Measurements from ENCODE around the gene KCNH2. TPM values are rescaled to one million over a fixed set of nuclear protein-coding genes. Genes with fewer than 3 reads are reported as not detected.

Gene KCNH2
- total RNA-seq, 1 experiment from 2014 or later = 9.1 TPM

DNA sequence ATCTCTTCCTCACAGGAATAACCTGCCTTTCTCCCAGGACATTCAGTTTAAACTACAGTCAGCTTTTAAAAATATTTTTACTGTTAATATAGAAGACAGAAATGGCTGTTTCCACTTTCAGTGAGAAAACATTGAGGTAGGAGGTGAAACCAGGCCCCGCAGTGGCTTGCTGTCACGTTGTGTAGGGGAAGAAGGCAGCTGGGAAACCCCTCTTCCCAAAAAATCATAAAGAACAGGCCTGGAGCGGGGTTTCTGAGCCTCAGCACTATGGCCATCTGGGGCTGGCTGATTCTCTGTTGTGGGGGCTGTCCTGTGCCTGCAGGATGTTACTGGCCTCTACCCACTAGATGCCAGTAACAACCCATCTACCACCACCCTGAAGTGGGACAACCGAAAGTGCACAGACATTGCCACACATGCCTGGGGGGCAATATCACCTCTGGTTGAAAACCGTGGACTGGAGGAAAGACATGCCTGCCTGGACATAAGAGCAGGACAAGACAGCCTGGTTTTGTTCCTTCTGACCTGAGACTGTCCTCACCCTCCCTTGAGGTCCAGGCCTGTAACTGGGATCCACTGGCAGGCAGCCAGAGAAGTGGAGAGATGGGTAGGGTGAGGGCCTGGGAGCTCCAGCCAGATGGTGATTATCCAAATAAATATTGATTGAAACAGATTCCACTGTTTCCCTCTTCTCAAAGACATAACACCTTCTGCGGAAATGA lies 43.9 kb downstream of the KCNH2 start:
- DNase-seq (ENCODE audit: low read depth) = no peak
- in situ Hi-C loops (cut with HindIII; ENCODE audit: low pct_unique_long_range_greater_than_20kb, low sequenced_read_pairs) = no loop called here

DNA sequence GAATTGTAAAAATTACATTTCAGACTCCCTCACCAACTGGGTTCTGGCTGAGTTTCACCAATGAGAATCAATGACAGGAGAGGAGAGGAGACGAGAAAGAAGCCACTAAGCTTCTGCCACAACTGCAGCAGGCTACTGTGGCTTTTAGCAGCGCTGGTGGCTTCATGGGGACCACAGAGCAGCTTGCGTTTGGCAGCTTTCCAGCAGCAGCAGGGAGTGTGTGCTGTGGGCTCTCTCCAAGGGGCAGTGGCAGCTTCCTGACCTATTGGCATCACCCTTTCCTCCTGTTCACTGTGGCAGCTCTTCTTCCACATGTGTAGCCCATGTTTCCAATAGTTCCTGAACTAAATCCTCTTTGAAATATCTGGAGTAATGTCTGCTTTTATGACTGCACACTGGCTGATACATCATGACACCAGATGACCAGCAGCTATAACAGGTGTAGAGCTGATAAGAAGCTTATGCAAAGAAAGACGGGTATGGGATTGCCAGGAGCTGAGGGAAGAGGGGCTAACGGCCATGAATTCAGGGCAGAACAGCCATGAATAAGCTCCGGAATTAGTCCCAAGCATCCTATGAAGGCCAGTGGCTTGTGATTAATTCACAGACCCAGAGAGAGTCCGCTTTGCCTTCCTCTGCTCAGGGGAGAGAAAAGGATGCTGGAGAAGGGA lies 46.8 kb downstream of the KCNH2 start:
- in situ Hi-C loops (cut with HindIII; ENCODE audit: low pct_unique_long_range_greater_than_20kb, low sequenced_read_pairs) = no loop called here
- no peak for DNase-seq (ENCODE audit: low read depth)

DNA sequence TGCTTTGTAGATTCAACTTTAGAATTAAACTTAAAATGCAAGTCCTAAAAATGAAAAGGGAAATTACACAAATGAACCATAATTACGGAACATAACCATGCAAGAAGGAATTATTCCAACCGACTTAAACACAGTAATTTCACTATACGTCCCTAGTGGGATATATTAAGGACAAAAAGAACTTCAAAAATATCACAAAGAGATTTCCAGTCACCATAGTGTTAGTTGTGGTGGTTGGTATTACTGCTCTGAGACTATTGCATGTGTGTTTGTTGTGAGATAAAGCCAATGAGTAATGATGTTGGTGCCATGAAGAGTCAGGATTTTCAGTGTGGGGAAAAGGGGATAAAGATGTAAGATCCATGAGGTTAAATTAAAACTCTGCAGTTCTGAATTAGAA lies 49.6 kb downstream of the KCNH2 start:
- DNase-seq (ENCODE audit: low read depth) = no peak
- in situ Hi-C loops (cut with HindIII; ENCODE audit: low pct_unique_long_range_greater_than_20kb, low sequenced_read_pairs) = no loop called here

DNA sequence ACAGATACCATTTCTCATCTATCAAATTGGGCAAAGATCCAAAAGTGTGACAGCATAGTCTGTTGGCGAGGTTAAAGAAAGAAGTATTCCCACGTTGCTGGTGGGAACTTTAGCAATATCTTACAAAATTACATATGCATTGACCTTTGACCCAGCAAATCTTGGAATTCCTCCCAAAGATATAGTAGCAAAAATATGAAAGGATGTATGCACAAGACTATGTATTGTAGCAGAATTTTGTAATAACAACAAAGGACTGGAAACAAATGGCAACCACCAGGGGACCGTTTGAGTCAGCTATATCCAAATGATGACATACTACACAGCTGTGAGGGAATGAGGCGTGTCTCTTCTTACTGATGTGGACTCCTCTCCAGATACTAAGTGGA lies 50.2 kb downstream of the KCNH2 start:
- in situ Hi-C loops (cut with HindIII; ENCODE audit: low pct_unique_long_range_greater_than_20kb, low sequenced_read_pairs) = no loop called here
- no peak for DNase-seq (ENCODE audit: low read depth)

DNA sequence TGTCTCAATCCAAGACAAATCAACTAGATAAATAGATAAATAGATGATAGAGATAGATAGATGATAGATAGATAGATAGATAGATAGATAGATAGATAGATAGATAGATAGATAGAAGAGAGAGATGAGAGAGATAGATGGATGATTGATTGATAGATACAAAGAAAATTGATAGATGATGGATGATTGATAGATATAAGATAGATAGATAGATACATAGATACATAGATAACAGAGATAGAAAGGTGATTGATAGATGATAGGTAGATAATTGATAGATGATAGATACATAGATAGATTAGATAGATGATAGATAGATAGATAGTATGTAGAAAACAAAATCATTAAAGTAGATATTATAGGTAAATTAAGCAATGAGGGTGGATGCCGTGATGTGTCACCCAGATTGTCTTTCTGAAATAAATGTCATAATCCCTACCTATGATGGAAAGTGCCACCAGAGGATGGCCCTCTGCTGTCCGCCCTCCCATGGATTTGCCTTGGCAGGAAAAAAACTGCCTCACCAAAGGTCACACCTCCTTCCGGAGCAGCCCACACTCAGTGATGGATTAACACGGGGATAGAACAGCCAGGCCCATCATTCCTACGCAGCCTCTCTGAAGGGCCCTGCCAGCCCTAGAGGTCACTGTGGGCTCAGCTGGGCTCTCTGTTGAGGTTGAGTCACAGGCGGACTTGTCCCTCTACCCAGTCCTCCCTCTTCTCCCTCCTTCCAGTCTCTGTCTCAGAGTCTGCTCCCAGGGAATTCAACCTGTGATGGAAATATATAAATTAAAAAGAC lies 50.8 kb downstream of the KCNH2 start:
- no peak for DNase-seq (ENCODE audit: low read depth)
- in situ Hi-C loops (cut with HindIII; ENCODE audit: low pct_unique_long_range_greater_than_20kb, low sequenced_read_pairs) = no loop called here

DNA sequence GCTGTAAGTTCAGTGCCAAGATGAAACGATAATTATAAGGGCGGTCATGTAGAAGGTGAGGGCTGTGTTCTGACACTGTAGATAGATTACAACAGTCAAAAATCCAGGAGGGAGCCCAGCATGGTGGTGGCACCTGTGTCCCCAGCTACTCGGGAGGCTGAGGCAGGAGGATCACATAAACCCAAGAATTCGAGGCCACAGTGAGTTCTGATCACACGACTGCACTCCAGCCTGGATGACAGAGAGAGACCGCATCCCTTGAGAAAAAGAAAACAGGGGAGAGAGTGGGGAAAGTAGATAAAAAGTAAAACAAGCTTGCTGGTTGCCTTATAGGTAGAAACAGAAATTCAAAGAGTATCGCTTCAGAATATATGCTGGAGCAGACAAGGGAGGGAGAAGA lies 52.1 kb downstream of the KCNH2 start:
- DNase-seq (ENCODE audit: low read depth) = no peak
- in situ Hi-C loops (cut with HindIII; ENCODE audit: low pct_unique_long_range_greater_than_20kb, low sequenced_read_pairs) = no loop called here

DNA sequence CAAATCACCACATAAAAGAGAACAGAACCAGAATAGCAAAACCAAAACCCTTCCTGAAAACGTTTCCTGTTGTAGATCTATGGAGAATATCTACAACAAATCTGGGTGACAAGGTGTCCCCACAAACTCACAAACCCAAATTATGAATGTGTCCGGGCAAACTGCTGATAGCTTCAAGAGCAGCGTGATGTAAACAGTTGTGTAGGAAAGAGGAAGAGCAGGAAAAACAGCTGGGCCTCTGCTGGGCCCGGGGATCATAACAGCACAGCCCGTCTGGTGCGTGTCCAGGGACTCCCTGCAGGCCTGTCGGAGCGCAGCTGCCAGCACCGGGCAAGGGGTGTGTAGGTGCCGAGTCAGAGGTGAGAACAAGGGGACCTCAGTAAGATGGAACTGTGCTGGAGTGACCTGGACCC lies 53.7 kb downstream of the KCNH2 start:
- in situ Hi-C loops (cut with HindIII; ENCODE audit: low pct_unique_long_range_greater_than_20kb, low sequenced_read_pairs) = no loop called here
- DNase-seq (ENCODE audit: low read depth) = no peak

DNA sequence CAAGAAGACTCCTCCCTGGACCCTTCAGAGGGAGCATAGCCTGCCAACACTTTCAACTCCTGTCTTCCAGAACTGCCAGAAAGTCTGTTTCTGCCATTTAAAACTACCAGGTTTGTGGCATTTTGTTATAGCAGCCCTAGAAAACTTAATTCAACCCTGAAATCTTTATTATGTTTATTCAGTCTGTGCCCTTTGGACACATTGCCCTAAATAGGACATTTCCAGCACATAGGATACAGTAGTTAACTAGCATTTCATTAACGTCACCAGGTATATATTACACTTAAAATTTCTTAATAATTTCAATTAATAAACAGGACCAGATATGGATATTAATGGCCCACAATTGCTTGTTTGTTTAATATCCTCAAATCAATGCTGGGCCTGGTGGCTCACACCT lies 54.3 kb downstream of the KCNH2 start:
- in situ Hi-C loops (cut with HindIII; ENCODE audit: low pct_unique_long_range_greater_than_20kb, low sequenced_read_pairs) = no loop called here
- DNase-seq (ENCODE audit: low read depth) = no peak

DNA sequence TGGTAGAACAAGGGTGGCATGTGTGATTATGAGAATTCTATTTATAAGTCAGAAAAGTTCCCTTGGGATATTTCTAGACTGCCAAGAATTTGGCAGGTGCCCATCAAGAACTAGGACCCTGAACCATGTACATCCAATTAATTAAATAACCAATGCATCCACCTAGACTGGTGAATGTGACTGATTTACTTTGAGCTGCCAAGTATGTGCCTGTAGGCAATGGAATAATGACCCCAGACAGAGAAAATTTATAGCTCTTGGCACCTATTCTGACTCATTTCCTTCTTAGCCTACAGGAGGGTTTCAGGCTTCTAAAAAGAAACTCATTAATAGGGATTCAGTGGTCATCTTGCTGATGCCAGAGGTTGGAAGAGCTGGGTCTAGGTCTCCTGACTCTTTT lies 54.9 kb downstream of the KCNH2 start:
- in situ Hi-C loops (cut with HindIII; ENCODE audit: low pct_unique_long_range_greater_than_20kb, low sequenced_read_pairs) = no loop called here
- DNase-seq (ENCODE audit: low read depth) = no peak

DNA sequence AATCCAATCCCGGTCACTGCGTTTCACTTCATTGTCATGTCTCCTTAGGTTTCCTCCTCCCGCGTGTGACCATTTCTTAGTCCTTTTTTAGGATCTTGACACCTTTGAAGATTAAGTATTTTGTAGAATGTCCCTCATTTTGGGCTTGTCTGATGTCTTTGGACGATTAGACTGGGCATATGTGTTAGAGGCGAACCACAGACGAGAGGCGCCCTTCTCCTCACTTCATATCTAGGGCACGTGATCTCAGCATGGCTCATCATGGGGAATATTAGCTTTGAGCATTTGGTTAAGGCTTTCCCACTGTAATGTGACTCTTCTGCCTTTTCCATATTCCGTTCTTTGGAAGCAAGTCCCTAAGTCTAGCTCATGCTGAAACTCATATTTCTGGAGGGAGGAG lies 59.0 kb downstream of the KCNH2 start:
- no peak for DNase-seq (ENCODE audit: low read depth)
- in situ Hi-C loops (cut with HindIII; ENCODE audit: low pct_unique_long_range_greater_than_20kb, low sequenced_read_pairs) = no loop called here

DNA sequence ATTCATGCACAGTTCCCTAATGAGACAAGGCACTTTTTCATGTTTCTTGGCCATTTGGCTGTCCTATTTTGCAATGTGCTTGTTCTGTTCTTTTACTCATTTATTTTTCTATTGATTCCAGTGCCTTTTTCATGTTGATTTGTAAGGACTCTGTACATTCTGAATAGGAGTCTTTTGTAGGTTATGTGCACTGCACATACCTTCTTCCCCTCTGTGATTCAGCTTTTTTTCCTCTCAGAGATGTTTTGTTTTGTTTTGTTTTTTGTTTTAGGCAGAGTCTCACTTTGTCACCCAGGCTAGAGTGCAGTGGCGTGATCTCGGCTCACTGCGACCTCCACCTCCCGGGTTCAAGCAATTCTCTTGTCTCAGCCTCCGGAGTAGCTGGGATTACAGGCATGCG lies 59.7 kb downstream of the KCNH2 start:
- in situ Hi-C loops (cut with HindIII; ENCODE audit: low pct_unique_long_range_greater_than_20kb, low sequenced_read_pairs) = no loop called here
- DNase-seq (ENCODE audit: low read depth) = no peak

DNA sequence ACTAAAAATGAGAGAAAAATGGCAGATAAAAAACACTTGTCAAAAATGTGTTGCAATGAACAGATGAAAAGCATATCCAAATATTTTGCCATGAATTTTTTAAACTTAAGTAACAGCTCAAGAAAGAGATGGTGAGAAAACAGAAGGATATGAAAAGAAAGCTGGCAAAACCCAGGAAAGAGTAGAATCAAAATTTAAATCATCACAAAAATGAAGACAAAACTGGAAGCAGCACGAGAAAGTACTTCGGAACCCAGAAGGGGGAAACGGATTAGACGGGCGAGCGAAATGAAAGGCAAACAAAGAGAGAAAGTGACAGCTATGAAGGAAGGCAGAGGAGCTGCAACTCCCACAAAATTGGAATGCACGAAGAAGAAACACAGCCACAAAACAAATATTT lies 60.2 kb downstream of the KCNH2 start:
- no peak for DNase-seq (ENCODE audit: low read depth)
- in situ Hi-C loops (cut with HindIII; ENCODE audit: low pct_unique_long_range_greater_than_20kb, low sequenced_read_pairs) = no loop called here

DNA sequence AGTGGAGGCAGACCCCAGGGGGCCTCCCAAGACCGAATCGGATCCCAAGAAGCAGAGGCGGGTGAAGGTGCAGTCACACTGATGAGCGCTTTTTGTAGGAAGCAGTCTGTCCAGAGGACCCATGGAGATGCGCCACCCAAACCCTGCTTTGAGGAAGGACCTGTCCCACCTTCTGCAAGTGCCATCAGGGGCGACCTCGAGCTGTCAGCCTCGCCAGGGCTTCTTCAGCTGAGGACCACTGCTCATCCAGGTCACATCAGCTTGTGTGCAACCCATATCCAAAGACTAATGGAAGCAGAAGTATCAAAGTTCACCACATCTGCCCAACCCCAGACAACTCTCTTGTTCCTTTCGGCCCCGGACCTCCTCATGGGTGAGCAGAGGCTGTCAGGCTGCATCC lies 61.5 kb downstream of the KCNH2 start:
- DNase-seq (ENCODE audit: low read depth) = no peak
- in situ Hi-C loops (cut with HindIII; ENCODE audit: low pct_unique_long_range_greater_than_20kb, low sequenced_read_pairs) = no loop called here

DNA sequence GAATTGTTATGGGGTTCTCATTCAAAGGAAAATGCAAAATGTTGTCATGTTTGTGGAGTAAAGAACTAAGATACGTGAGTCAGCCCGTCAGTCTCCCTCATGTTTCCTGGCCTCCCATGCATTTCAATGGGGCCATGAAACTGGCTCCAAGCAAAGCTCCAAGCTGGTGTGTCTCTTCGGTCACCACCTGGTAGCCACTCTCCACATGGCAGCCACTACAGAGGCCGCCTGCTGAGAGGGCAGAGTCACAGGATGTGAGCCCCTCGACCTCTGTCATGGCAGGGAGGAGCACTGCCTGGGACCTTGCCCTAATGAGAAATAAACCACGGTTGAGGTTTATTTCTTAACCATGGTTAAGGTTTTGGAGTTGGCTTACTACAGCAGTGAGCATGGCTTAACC lies 63.2 kb downstream of the KCNH2 start:
- no peak for DNase-seq (ENCODE audit: low read depth)
- in situ Hi-C loops (cut with HindIII; ENCODE audit: low pct_unique_long_range_greater_than_20kb, low sequenced_read_pairs) = no loop called here

DNA sequence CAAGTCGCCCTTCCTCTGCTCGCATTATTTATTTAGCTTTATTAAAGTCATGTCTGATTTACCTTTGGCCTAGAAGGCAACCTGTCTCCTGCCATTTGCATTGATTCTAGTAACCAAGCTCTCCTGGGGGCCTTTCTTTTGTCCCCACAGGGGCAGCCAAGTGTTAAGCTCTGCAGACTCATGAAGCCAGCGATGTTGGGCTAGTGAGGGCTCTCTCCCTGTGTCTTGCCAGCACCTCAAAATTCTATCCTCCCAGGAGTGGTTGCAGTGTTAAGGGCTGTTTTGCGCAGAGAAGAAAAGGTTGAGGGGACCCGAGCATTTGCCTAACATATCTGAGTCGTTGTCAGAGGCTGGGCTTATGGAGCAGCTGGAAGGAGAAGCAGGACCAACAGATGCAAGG lies 63.9 kb downstream of the KCNH2 start:
- in situ Hi-C loops (cut with HindIII; ENCODE audit: low pct_unique_long_range_greater_than_20kb, low sequenced_read_pairs) = no loop called here
- DNase-seq (ENCODE audit: low read depth) = no peak

DNA sequence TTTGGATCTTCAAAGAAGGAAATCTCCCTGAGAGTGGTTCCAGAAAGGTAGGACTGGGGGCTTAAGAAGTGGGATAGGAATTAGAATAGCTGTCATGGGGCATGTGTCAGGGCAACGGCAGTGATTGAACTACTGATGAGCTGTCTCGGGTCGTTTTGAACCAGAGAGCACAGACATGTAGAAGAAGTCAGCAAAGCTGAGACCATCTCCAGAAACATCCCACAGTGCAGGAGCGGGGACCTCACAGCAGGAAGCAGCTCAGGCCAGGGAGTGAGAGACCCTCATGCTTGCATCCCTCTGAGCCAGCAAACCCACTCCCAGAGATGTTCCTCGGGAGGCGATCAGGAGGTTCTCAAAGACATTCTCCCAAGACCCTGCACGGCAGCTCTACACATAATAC lies 65.7 kb downstream of the KCNH2 start:
- no peak for DNase-seq (ENCODE audit: low read depth)
- in situ Hi-C loops (cut with HindIII; ENCODE audit: low pct_unique_long_range_greater_than_20kb, low sequenced_read_pairs) = no loop called here

DNA sequence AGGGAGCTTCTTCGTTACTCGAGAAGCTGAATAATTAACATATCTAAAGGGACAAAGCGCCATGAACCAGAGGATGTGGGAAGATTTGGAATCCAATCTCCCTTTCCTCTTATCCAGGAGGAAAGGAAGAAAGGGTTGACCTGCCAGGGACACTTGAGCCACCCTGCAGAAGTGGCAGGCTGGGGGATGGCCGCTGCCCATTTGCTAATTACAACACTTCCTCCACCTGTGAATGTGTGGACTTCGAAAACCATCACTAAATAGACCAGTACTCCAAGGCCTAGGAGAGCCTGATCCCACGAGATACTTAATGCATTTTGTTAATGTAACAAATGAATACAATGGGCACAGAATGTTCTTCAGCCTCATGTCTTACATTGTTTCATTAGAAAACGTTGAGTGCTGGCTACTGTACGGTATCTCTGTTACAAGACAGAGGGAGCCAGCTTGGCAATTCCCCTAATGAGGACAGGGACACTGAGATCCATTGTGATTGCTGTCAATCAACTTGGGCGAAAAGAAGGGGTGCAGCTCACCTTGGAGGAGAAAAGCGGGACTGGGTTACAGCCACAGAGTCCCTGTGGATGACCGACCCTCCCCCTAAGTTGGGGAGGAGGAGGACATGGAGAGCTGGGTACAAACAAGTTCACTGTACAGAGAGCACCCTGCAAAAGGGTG lies 66.4 kb downstream of the KCNH2 start:
- in situ Hi-C loops (cut with HindIII; ENCODE audit: low pct_unique_long_range_greater_than_20kb, low sequenced_read_pairs) = no loop called here

DNA sequence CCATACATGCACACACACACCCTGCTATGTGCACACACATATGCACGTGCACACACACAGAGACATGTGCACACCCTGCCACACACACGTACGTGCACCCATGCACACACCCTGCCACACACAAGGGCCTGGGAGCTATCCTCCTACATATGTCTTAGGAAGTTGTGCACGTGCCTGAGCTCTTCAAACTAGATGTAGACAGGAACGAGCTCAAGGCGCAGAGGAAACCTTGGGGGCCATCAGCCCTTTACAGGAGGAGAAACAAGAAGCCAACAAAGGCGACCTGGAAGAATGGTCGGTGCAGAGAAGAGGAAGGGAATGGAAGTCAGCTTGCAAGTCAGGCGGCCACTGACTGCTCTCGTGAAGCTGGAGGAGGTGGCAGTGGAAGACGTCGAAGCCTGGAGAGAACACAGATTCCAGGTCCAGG lies 67.1 kb downstream of the KCNH2 start:
- in situ Hi-C loops (cut with HindIII; ENCODE audit: low pct_unique_long_range_greater_than_20kb, low sequenced_read_pairs) = no loop called here
- DNase-seq (ENCODE audit: low read depth) = no peak

More for the DNA sequence above, 66.4 kb downstream of the KCNH2 start:
- no peak for DNase-seq (ENCODE audit: low read depth)
